Measurements from ENCODE around the gene DNAJC1. TPM values are rescaled to one million over a fixed set of nuclear protein-coding genes. Genes with fewer than 3 reads are reported as not detected.

The DNAJC1 gene
- total RNA-seq, 4 donors from 2014 or later: 37.1 to 41.7 (median 40.1) TPM

DNA sequence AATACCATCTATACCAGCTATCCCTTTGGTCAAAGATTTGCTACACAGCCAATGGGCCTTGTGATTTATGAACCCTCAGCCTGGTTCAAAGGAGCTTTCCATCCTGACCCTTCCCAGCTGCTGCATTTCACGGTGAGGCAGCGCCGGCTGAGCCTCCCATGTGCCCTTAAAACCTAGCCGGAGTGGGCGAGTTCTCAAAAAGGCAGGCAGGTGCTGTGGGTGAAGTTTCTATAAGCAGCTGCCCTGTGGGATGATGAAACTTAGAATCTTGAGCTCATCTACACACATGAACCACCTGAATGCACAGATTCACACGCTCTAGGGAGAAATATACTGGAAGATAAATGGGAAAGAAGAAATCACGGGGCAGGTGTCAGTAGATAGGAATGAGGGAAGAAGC lies 244.8 kb downstream of the DNAJC1 start:
- H3K27me3 ChIP-seq: no peaks in the 10 kb centered on the region
- no peaks in the 10 kb centered on the region for H3K9me3 ChIP-seq
- no peak overlapping the region for H3K27ac ChIP-seq
- no peak for TF ChIP-seq POLR2A (IDR thresholded peaks at IDR 0.05)
- no peak for TF ChIP-seq CTCF (IDR thresholded peaks at IDR 0.05)
- no peaks in the 10 kb centered on the region for H3K4me1 ChIP-seq
- no peak overlapping the region for H3K4me3 ChIP-seq
- peaks cover 0 to 12% (median 0%) of the 10 kb centered on the region in 3 donors for H3K36me3 ChIP-seq
- DNase-seq: no peak

GRCh38 chr10:21758239-21758638 lies 245.3 kb downstream of the DNAJC1 start:
- H3K36me3 ChIP-seq: peaks cover 0 to 12% (median 0%) of the 10 kb centered on the region in 3 donors
- no peak for DNase-seq
- H3K9me3 ChIP-seq: no peaks in the 10 kb centered on the region

DNA sequence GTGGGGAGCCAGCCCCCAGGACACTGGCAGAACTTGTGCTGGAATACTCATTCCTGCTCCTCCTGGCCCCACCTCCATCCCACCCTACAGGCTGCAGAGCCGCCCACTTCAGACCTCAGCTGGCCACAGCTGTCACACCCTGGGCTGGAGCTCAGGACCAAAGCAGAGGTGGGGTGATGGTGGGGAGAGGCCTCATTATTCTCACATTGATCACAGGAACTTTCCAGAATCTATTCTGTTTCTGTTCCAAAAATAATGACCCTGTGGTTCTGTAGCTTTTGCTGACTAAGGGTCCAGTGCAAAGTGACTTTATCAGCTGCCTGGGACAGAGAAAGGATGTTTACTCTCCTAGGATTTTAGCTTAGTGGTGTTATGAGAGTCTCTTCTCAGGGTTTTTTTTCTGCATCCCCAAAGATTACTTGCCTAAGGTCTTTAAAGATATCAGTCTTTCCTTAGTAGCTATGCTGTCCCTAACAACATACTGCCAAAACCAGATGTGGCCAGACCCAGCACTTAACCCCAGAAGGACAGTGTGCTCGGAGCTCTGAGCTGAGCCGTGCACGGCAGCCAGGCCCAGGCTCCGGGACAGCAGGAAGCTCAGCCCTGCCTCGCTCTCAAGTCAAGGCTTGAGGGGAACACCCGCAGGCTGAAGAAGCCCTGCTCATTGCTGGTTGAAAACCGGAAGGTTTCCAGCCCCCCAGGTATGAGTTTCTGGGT lies 246.2 kb downstream of the DNAJC1 start:
- Histone ChIP-seq H3K4me1 (no peaks in the 10 kb centered on the region), H3K4me3 (no peak overlapping the region), H3K27me3 (no peaks in the 10 kb centered on the region), H3K36me3 (peaks cover 0 to 12% (median 0%) of the 10 kb centered on the region in 3 donors), H3K27ac (no peak overlapping the region), H3K9me3 (no peaks in the 10 kb centered on the region)
- TF ChIP-seq CTCF (IDR thresholded peaks at IDR 0.05) (no peak), POLR2A (IDR thresholded peaks at IDR 0.05) (no peak)
- DNase-seq: no peak

More at GRCh38 chr10:21758239-21758638, 245.3 kb downstream of the DNAJC1 start:
- TF ChIP-seq POLR2A (IDR thresholded peaks at IDR 0.05): no peak
- no peak for TF ChIP-seq CTCF (IDR thresholded peaks at IDR 0.05)
- H3K27me3 ChIP-seq: no peaks in the 10 kb centered on the region
- H3K4me3 ChIP-seq: no peak overlapping the region
- no peaks in the 10 kb centered on the region for H3K4me1 ChIP-seq
- no peak overlapping the region for H3K27ac ChIP-seq

- peaks cover 0 to 12% (median 0%) of the 10 kb centered on the region in 3 donors for H3K36me3 ChIP-seq
- H3K9me3 ChIP-seq: no peaks in the 10 kb centered on the region
- H3K27ac ChIP-seq: no peak overlapping the region
- TF ChIP-seq POLR2A (IDR thresholded peaks at IDR 0.05) (no peak), CTCF (IDR thresholded peaks at IDR 0.05) (no peak)
- H3K27me3 ChIP-seq: no peaks in the 10 kb centered on the region
- H3K4me3 ChIP-seq: no peak overlapping the region
- no peak for DNase-seq
- no peaks in the 10 kb centered on the region for H3K4me1 ChIP-seq
Observed at GRCh38 chr10:21756707-21757106, 246.8 kb downstream of the DNAJC1 start.

DNA sequence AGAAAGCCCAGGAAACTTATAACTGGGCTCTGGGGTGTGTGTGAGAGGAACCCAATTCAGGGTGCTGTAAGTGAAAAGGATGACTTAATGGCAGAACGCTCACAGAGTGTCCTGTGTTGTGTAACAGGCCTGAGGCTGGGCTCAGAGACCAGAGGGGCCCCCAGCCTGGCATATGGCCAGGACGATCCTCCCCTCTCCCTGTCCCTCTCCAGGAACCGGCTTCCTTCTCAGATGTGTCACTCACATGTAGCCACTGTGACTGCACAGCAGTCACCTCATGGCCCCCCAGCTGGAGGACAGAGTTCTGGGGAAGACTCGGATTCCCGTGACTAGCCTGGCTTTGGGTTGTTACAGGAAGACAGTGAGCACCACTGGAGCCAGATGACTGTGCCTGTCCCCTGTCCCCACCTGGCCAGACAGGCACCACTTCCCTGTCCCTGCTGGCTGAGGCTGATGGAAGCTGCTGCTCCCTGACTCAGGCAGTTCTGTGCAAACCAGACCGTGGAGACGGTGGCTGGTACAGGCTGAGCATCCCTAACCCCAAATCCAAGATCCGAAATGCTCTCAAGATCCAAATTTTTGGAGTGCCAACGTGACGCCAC lies 249.0 kb downstream of the DNAJC1 start:
- H3K4me1 ChIP-seq: peaks cover 0 to 3% (median 0%) of the 10 kb centered on the region in 4 donors
- H3K27ac ChIP-seq: no peak overlapping the region
- peaks cover 0 to 12% (median 0%) of the 10 kb centered on the region in 3 donors for H3K36me3 ChIP-seq
- TF ChIP-seq POLR2A (IDR thresholded peaks at IDR 0.05) (no peak), CTCF (IDR thresholded peaks at IDR 0.05) (no peak)
- H3K4me3 ChIP-seq: no peak overlapping the region
- H3K9me3 ChIP-seq: no peaks in the 10 kb centered on the region
- no peak for DNase-seq
- no peaks in the 10 kb centered on the region for H3K27me3 ChIP-seq
